Tibial nerve (tissue), 4 donors: ENCODE measurements around the gene ST3GAL4. TPM values are rescaled to one million over a fixed set of nuclear protein-coding genes. Genes with fewer than 3 reads are reported as not detected.
A peak's percentile ranks its signal among the peaks of the same experiment; 100 is the strongest.

ENCODE experiments used
- DNase-seq, 2 donors: peaks; one replicate each; pipeline ENCODE4 v3.0.0-alpha.2; 2019; ENCODE audit warnings: low spot score in 2 of 2
- H3K27ac ChIP-seq, 4 donors: fragments of 200-600 bp; sonication (generic) in 3 of 4; one replicate each; pipeline ENCODE4 v1.5.1; 2017 to 2019; ENCODE audit warnings: mild to moderate bottlenecking in 1 of 4
- H3K27me3 ChIP-seq, 2 donors: fragments of 200-600 bp; sonication (generic) in 1 of 2; one replicate each; pipeline versions ENCODE4 v1.5.1 to v1.6.0; 2017 to 2019
- H3K36me3 ChIP-seq, 3 donors: fragments of 200-600 bp; sonication (generic); one replicate each; pipeline ENCODE4 v1.5.1; 2018 to 2019
- H3K4me1 ChIP-seq, 4 donors: fragments of 200-600 bp; sonication (generic) in 3 of 4; one replicate each; pipeline ENCODE4 v1.5.1; 2017 to 2019
- H3K4me3 ChIP-seq, 4 donors: fragments of 200-600 bp; sonication (generic) in 3 of 4; one replicate each; pipeline ENCODE4 v1.5.1; 2017 to 2019; ENCODE audit warnings: mild to moderate bottlenecking in 1 of 4, moderate library complexity in 1 of 4
- H3K9me3 ChIP-seq, 4 donors: fragments of 200-600 bp; sonication (generic) in 3 of 4; one replicate each; pipeline ENCODE4 v1.5.1; 2017 to 2019
- EP300 ChIP-seq, 2 donors: sonication (generic); formaldehyde crosslinking; IDR thresholded peaks; one replicate each; pipeline ENCODE4 v1.6.1; 2017; ENCODE audit warnings: antibody characterized with exemption in 2 of 2, mild to moderate bottlenecking in 1 of 2
- POLR2A ChIP-seq, 2 donors: fragments of 450-650 bp; IDR thresholded peaks; one replicate each; pipeline ENCODE4 v1.6.1; 2017; ENCODE audit warnings: antibody characterized with exemption in 2 of 2, mild to moderate bottlenecking in 2 of 2, moderate library complexity in 2 of 2
- WGBS, 2 donors: methylation state at CpG; one replicate each; pipeline ENCODE4 v1.1.5; 2018; 5-methylcytosine and 5-hydroxymethylcytosine counted together
- total RNA-seq, 4 donors: library from RNA; depleted of rRNA; stranded (reverse); fragments of >200 nt; gene quantifications; one replicate each; pipeline ENCODE4 v1.1.0, GENCODE V29; 2016
- TF ChIP-seq, protein P1 (sequence below), 5 experiments: fragments of 200-600 bp in 3 of 5; fragments of 450-650 bp in 2 of 5; sonication (generic) in 3 of 5; IDR thresholded peaks; one replicate each; pipeline ENCODE4 v1.5.1; 2016 to 2019; ENCODE audit warnings: antibody characterized with exemption in 5 of 5, mild to moderate bottlenecking in 3 of 5, moderate library complexity in 2 of 5

ST3GAL4 gene
- total RNA-seq, 4 donors from 2014 or later, result 68.1 to 162 (median 122) TPM

DNA sequence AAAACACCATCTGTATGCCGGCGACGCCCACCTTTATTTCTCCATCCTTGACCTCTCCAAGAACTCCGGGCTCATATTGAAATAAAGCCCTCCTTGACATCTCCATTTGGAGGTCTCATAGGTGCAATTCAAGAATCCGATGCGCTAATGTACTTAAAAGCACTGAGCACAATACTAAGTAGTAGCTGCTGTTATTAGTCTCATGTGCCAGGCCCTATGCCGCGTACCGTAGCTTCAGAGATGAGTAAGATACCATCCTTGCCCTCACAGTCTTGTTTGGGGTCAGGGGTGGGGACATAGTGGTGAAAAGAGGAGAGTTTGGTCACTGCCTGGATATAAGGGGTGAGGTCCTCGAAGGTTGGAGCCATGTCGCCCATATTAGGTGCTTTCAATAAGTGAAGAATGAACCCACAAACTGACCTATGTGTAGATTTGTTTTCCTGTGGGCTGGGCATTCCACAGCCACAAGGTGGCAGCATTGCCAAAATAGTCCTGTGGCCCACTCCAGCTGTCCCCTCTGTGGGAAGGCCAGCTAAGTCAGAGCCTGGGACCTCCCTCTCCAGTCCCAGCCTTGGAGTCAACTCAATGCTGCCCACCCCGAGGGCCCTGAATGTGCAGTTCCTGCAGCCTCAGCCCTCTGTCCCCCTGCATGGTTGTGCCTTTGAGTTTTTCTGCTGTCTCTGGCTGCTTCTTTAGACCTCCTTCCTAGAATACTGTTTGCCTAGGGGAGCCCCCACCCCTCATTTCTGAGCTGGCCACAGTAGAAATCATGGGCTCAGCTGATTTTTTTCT, 45.1 kb upstream of the ST3GAL4 start:
- Histone ChIP-seq H3K4me1 (peaks cover 0 to 62% (median 17%) of the 10 kb centered on the region in 4 donors), H3K27ac (peak overlapping the region in 2 of 4 donors; percentile 44 to 48), H3K9me3 (no peaks in the 10 kb centered on the region), H3K4me3 (no peak overlapping the region), H3K27me3 (no peaks in the 10 kb centered on the region), H3K36me3 (peaks cover 0 to 27% (median 0%) of the 10 kb centered on the region in 3 donors)
- peak; percentile 67 to 86 for DNase-seq
- 48 to 51% methylated on average over 12 of the region's 12 CpGs for WGBS, 2 donors
- no peak for TF ChIP-seq EP300 (IDR thresholded peaks at IDR 0.05)
- TF ChIP-seq, protein P1, sequence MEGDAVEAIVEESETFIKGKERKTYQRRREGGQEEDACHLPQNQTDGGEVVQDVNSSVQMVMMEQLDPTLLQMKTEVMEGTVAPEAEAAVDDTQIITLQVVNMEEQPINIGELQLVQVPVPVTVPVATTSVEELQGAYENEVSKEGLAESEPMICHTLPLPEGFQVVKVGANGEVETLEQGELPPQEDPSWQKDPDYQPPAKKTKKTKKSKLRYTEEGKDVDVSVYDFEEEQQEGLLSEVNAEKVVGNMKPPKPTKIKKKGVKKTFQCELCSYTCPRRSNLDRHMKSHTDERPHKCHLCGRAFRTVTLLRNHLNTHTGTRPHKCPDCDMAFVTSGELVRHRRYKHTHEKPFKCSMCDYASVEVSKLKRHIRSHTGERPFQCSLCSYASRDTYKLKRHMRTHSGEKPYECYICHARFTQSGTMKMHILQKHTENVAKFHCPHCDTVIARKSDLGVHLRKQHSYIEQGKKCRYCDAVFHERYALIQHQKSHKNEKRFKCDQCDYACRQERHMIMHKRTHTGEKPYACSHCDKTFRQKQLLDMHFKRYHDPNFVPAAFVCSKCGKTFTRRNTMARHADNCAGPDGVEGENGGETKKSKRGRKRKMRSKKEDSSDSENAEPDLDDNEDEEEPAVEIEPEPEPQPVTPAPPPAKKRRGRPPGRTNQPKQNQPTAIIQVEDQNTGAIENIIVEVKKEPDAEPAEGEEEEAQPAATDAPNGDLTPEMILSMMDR (IDR thresholded peaks at IDR 0.05), result peak; percentile 77 to 94 (median 90)

DNA sequence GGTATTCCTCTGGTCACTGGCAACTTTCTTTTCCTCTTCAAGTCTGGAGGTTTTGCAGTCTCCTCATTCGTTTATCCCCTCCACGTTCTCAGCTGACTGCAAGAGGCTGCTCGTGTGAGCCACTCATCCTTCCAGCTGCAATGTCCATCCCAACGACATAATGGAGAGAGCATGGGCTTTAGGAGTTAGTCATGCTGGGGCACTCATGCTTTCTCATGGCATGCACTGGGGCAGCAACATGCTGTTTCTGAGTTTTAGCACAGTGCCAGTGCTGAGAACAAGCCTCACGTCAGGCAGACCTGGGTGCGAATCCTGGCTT, 44.5 kb upstream of the ST3GAL4 start:
- Histone ChIP-seq H3K36me3 (peaks cover 0 to 29% (median 0%) of the 10 kb centered on the region in 3 donors), H3K9me3 (no peaks in the 10 kb centered on the region), H3K27me3 (no peaks in the 10 kb centered on the region), H3K4me3 (no peak overlapping the region), H3K27ac (peak overlapping the region in 1 of 4 donors; percentile 48), H3K4me1 (peaks cover 0 to 57% (median 15%) of the 10 kb centered on the region in 4 donors)
- no peak for DNase-seq
- TF ChIP-seq POLR2A (IDR thresholded peaks at IDR 0.05) (no peak), EP300 (IDR thresholded peaks at IDR 0.05) (no peak)
- TF ChIP-seq, protein P1 (IDR thresholded peaks at IDR 0.05), result no peak
- WGBS, 2 donors, result 50 to 64% methylated on average over 6 of the region's 6 CpGs

- H3K4me1 ChIP-seq, result peaks cover 0 to 50% (median 15%) of the 10 kb centered on the region in 4 donors
- no peaks in the 10 kb centered on the region for H3K9me3 ChIP-seq
- TF ChIP-seq EP300 (IDR thresholded peaks at IDR 0.05) (no peak), POLR2A (IDR thresholded peaks at IDR 0.05) (no peak)
- TF ChIP-seq, protein P1 (IDR thresholded peaks at IDR 0.05), result no peak
- no peaks in the 10 kb centered on the region for H3K27me3 ChIP-seq
- 87 to 88% methylated on average over 14 of the region's 14 CpGs for WGBS, 2 donors
- peak overlapping the region in 1 of 4 donors; percentile 48 for H3K27ac ChIP-seq
- no peak overlapping the region for H3K4me3 ChIP-seq
- DNase-seq, result no peak
- H3K36me3 ChIP-seq, result peaks cover 0 to 27% (median 0%) of the 10 kb centered on the region in 3 donors
These were observed 43.8 kb upstream of the ST3GAL4 start for GRCh38 chr11:126311401-126312291.

GRCh38 chr11:126312961-126313360, 42.5 kb upstream of the ST3GAL4 start:
- 55 to 68% methylated on average over 8 of the region's 8 CpGs for WGBS, 2 donors
- H3K4me1 ChIP-seq, result peaks cover 0 to 47% (median 17%) of the 10 kb centered on the region in 4 donors
- H3K9me3 ChIP-seq, result no peaks in the 10 kb centered on the region
- H3K27ac ChIP-seq, result peak overlapping the region in 1 of 4 donors; percentile 43
- TF ChIP-seq POLR2A (IDR thresholded peaks at IDR 0.05) (no peak), EP300 (IDR thresholded peaks at IDR 0.05) (no peak)
- TF ChIP-seq, protein P1 (IDR thresholded peaks at IDR 0.05), result no peak
- no peak for DNase-seq
- H3K27me3 ChIP-seq, result no peaks in the 10 kb centered on the region
- peaks cover 0 to 24% (median 0%) of the 10 kb centered on the region in 3 donors for H3K36me3 ChIP-seq
- H3K4me3 ChIP-seq, result no peak overlapping the region
